Measurements from ENCODE around the gene XRRA1.

XRRA1 gene

GRCh38 chr11:74932169-74932568, 16.7 kb downstream of the XRRA1 start:
- in situ Hi-C loops (cut with MboI; ENCODE audit: low pct_unique_long_range_greater_than_20kb, low sequenced_read_pairs, unreplicated experiment), result loop anchor here (25.0 kb wide), 1 partner anchor 280 kb away; no protein-coding TSS in a partner anchor

GRCh38 chr11:74929431-74930363, 19.2 kb downstream of the XRRA1 start:
- TF ChIP-seq CTCF (IDR thresholded peaks at IDR 0.05; ENCODE audit: extremely low read depth, insufficient read depth, missing control alignments), result peak; percentile 88
- in situ Hi-C loops (cut with MboI; ENCODE audit: low pct_unique_long_range_greater_than_20kb, low sequenced_read_pairs, unreplicated experiment), result loop anchor here (25.0 kb wide), 1 partner anchor 283 kb away; no protein-coding TSS in a partner anchor
- DNase-seq (ENCODE audit: low spot score), result peak; percentile 66

More at GRCh38 chr11:74932169-74932568, 16.7 kb downstream of the XRRA1 start:
- DNase-seq (ENCODE audit: low spot score), result no peak
- no peak for TF ChIP-seq CTCF (IDR thresholded peaks at IDR 0.05; ENCODE audit: extremely low read depth, insufficient read depth, missing control alignments)

- DNase-seq (ENCODE audit: low spot score), result no peak
- no peak for TF ChIP-seq CTCF (IDR thresholded peaks at IDR 0.05; ENCODE audit: extremely low read depth, insufficient read depth, missing control alignments)
- in situ Hi-C loops (cut with MboI; ENCODE audit: low pct_unique_long_range_greater_than_20kb, low sequenced_read_pairs, unreplicated experiment), result loop anchor here (25.0 kb wide), 1 partner anchor 285 kb away; no protein-coding TSS in a partner anchor
These were observed 21.4 kb downstream of the XRRA1 start for GRCh38 chr11:74927496-74927895.

- no peak for DNase-seq (ENCODE audit: low spot score)
- in situ Hi-C loops (cut with MboI; ENCODE audit: low pct_unique_long_range_greater_than_20kb, low sequenced_read_pairs, unreplicated experiment), result loop anchor here (25.0 kb wide), 1 partner anchor 286 kb away; no protein-coding TSS in a partner anchor
- no peak for TF ChIP-seq CTCF (IDR thresholded peaks at IDR 0.05; ENCODE audit: extremely low read depth, insufficient read depth, missing control alignments)
These were observed 22.4 kb downstream of the XRRA1 start for GRCh38 chr11:74926304-74927030.

- TF ChIP-seq CTCF (IDR thresholded peaks at IDR 0.05; ENCODE audit: extremely low read depth, insufficient read depth, missing control alignments), result no peak
- in situ Hi-C loops (cut with MboI; ENCODE audit: low pct_unique_long_range_greater_than_20kb, low sequenced_read_pairs, unreplicated experiment), result loop anchor here (25.0 kb wide), 1 partner anchor 287 kb away; no protein-coding TSS in a partner anchor
- DNase-seq (ENCODE audit: low spot score), result no peak
These were observed 23.6 kb downstream of the XRRA1 start for GRCh38 chr11:74925281-74925680.

GRCh38 chr11:74923125-74923524, 25.8 kb downstream of the XRRA1 start:
- no peak for DNase-seq (ENCODE audit: low spot score)
- in situ Hi-C loops (cut with MboI; ENCODE audit: low pct_unique_long_range_greater_than_20kb, low sequenced_read_pairs, unreplicated experiment), result no loop called here
- no peak for TF ChIP-seq CTCF (IDR thresholded peaks at IDR 0.05; ENCODE audit: extremely low read depth, insufficient read depth, missing control alignments)
